Inflammatory macrophage (primary cell): ENCODE measurements around the gene UBE2Q2.

Experiments
- DNase-seq, 2 donors: peaks; one replicate each; pipeline ENCODE4 v3.0.0-alpha.2; 2020 to 2022

Gene UBE2Q2

GRCh38 chr15:75927601-75928000 lies 84.4 kb downstream of the UBE2Q2 start:
- DNase-seq: no peak

GRCh38 chr15:75928680-75929608 lies 85.7 kb downstream of the UBE2Q2 start:
- no peak for DNase-seq

GRCh38 chr15:75929799-75930565 lies 86.7 kb downstream of the UBE2Q2 start:
- no peak for DNase-seq

- no peak for DNase-seq
Observed at GRCh38 chr15:75930866-75931265, 87.6 kb downstream of the UBE2Q2 start.

- DNase-seq: no peak
Observed at GRCh38 chr15:75942464-75942863, 99.2 kb downstream of the UBE2Q2 start.

DNA sequence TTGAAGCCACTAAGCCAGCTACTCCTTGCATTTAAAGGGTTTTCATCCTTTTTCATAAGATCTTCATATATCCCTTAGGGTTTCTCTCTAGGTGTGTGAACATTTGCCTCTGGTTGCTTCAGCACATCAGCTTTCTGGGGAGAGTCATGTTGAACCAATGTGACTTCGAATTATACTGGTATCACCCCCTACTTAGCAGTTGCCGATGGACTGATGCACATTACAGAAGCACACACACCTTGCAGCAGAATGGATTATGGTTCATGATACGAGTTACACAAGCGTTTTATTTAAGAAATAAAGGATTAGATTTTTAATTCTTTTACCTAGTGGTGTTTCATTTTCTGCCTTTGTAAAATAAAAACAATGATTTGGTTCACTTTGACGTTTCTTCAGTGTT lies 100.0 kb downstream of the UBE2Q2 start:
- DNase-seq: no peak

DNA sequence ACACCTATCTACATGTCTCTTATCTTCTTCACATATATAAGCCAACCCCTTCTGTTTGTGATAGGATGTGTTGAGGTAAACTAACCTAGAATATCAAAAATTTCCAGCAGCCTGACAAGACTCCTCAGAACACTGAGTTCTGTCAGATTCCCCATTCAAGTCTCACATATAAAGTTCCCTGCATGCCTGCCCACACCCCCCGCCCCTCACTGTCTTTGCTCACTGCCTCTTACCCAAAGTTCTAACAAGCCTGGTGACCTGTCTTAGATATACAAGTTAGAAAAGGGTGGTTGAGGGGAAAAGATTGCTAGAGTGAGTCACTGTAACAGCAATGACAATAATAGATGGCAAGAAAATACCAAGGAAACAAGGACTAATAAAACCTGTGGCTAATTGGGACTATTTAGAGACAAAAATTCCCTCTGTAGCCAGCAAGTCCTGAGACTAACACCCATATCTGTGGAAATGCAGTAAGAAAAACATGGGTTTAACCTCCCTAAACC lies 100.5 kb downstream of the UBE2Q2 start:
- DNase-seq: peak in 1 of 2 donors; percentile 13

DNA sequence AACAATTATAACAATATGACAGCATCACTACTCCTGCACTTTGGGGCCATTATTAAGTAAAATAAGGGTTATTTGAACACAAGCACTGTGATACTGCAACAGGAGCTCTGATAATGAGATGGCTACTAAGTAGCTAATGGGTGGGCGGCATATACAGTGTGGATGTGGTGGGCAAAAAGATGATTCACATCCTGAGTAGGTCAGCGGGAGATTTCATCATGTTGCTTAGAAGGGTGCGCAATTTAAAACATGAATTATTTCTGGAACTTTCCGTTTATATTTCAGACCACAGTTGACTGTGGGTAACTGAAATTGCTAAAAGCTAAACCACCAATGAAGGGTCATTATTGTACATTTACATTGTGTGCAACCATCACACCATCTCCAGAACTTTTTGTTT lies 102.7 kb downstream of the UBE2Q2 start:
- DNase-seq: peak; percentile 76 to 86

- peak; percentile 23 to 60 for DNase-seq
Observed at GRCh38 chr15:75947092-75947491, 103.8 kb downstream of the UBE2Q2 start.

GRCh38 chr15:75948761-75949296 lies 105.6 kb downstream of the UBE2Q2 start:
- no peak for DNase-seq
